COLO829 (cell line): ENCODE measurements around the gene LRRC56.
"Not testable (repeated sequence)": the region's sequence is repeated elsewhere in the genome, so short reads cannot be mapped to it uniquely, and the experiment has no call there.

Experiments
- DNase-seq: peaks from one replicate; pipeline ENCODE4 v3.0.0; 2012; ENCODE audit warnings: low spot score

LRRC56 gene

GRCh38 chr11:559712-560304, 22.5 kb downstream of the LRRC56 start:
- no peak for DNase-seq

- DNase-seq: peak; percentile 95
These were observed 23.2 kb downstream of the LRRC56 start, which contains the start of the genes LMNTD2 and RASSF7 for GRCh38 chr11:560305-561147. TSS of gene LMNTD2 (minus strand) at chr11:560738. CDS start at chr11:560716, 22 bp downstream. TSS of gene RASSF7 (plus strand) at chr11:560970. CDS start at chr11:561769, 799 bp downstream.

GRCh38 chr11:561148-562003, 24.0 kb downstream of the LRRC56 start:
- DNase-seq: no peak

- no peak for DNase-seq
These were observed 24.8 kb downstream of the LRRC56 start for GRCh38 chr11:562046-562645.

- DNase-seq: no peak
These were observed 25.9 kb downstream of the LRRC56 start for GRCh38 chr11:563066-563811.

GRCh38 chr11:563812-564578, 26.7 kb downstream of the LRRC56 start:
- no peak for DNase-seq

- DNase-seq: no peak
These were observed 28.7 kb downstream of the LRRC56 start for GRCh38 chr11:565921-566509.

- no peak for DNase-seq
These were observed 29.8 kb downstream of the LRRC56 start for GRCh38 chr11:567011-567628.

GRCh38 chr11:567629-568292, 30.4 kb downstream of the LRRC56 start:
- no peak for DNase-seq

GRCh38 chr11:568306-569157, 31.2 kb downstream of the LRRC56 start:
- DNase-seq: peak; percentile 96

GRCh38 chr11:569158-569885, 32.0 kb downstream of the LRRC56 start:
- no peak for DNase-seq

- no peak for DNase-seq
These were observed 34.5 kb downstream of the LRRC56 start for GRCh38 chr11:571802-572185.

GRCh38 chr11:573146-573759, 35.9 kb downstream of the LRRC56 start:
- no peak for DNase-seq

GRCh38 chr11:574031-574570, 36.8 kb downstream of the LRRC56 start:
- DNase-seq: not testable (repeated sequence)

- DNase-seq: no peak
These were observed 37.4 kb downstream of the LRRC56 start for GRCh38 chr11:574632-575312.
